WTC11 (cell line): ENCODE measurements around the gene CCDC6. TPM values are rescaled to one million over a fixed set of nuclear protein-coding genes. Genes with fewer than 3 reads are reported as not detected.

Experiments
- ATAC-seq: fragments of 200-7000 bp; cut with Tn5 transposase; 2 replicates; pipeline ENCODE4 v1.10.0; 2021; ENCODE audit warnings: mild to moderate bottlenecking, moderate library complexity
- CTCF ChIA-PET: fragments of 300-600 bp; sonication (Branson Sonifier 250); formaldehyde crosslinking; loops from one replicate; lab custom pipeline; 2021; ENCODE audit warnings: antibody characterized with exemption; lab: Charles Lee
- POLR2A ChIA-PET: fragments of 350-600 bp; sonication (Branson Sonifier 250); formaldehyde crosslinking; loops from one replicate; lab custom pipeline; 2021; ENCODE audit warnings: antibody characterized with exemption; lab: Charles Lee
- DNase-seq: peaks from one replicate; pipeline ENCODE4 v3.0.0; 2021; ENCODE audit warnings: low spot score
- H3K27ac Mint-ChIP-seq: 2 replicates; pipeline ENCODE4 v1.8.0; 2021; ENCODE audit warnings: mixed read lengths
- H3K27me3 Mint-ChIP-seq: 2 replicates; pipeline ENCODE4 v1.8.0; 2021; ENCODE audit warnings: low read depth, mild to moderate bottlenecking, moderate library complexity, mixed read lengths
- H3K36me3 Mint-ChIP-seq: 2 replicates; pipeline ENCODE4 v1.8.0; 2021; ENCODE audit warnings: mixed read lengths
- H3K4me1 Mint-ChIP-seq: 2 replicates; pipeline ENCODE4 v1.8.0; 2022; ENCODE audit warnings: mixed read lengths
- H3K4me3 Mint-ChIP-seq: 2 replicates; pipeline ENCODE4 v1.8.0; 2021; ENCODE audit warnings: mild to moderate bottlenecking, moderate library complexity, mixed read lengths
- H3K9me3 Mint-ChIP-seq: 2 replicates; pipeline ENCODE4 v1.8.0; 2021; ENCODE audit warnings: mixed read lengths
- ATF1 ChIP-seq: sonication (generic); formaldehyde crosslinking; IDR thresholded peaks from 2 replicates; pipeline ENCODE4 v1.8.1; 2023; ENCODE audit warnings: mild to moderate bottlenecking, moderate library complexity, missing genetic modification reagents
- CREB1 ChIP-seq: sonication (generic); formaldehyde crosslinking; IDR thresholded peaks from 2 replicates; pipeline ENCODE4 v1.8.0; 2023; ENCODE audit warnings: mild to moderate bottlenecking, missing genetic modification reagents
- CTCF ChIP-seq: fragments of 200-600 bp; IDR thresholded peaks from 2 replicates; pipeline ENCODE4 v1.8.0; 2022; ENCODE audit warnings: antibody characterized with exemption
- ELF4 ChIP-seq: sonication (generic); formaldehyde crosslinking; IDR thresholded peaks from 2 replicates; pipeline ENCODE4 v1.8.1; 2022; ENCODE audit warnings: low read depth, mild to moderate bottlenecking, moderate library complexity, missing genetic modification reagents
- ERG ChIP-seq: fragments of 250-450 bp; sonication (Bioruptor Pico); IDR thresholded peaks from 2 replicates; pipeline ENCODE4 v1.8.0; 2021; ENCODE audit warnings: mild to moderate bottlenecking
- GABPB1 ChIP-seq: sonication (generic); formaldehyde crosslinking; IDR thresholded peaks from 2 replicates; pipeline ENCODE4 v1.8.1; 2023; ENCODE audit warnings: mild to moderate bottlenecking, missing genetic modification reagents
- GRHL2 ChIP-seq: fragments of 250-450 bp; sonication (Bioruptor Pico); IDR thresholded peaks from 2 replicates; pipeline ENCODE4 v1.8.0; 2022; ENCODE audit warnings: mild to moderate bottlenecking, moderate library complexity; ENCODE audit not compliant: insufficient replicate concordance, severe bottlenecking
- GTF2I ChIP-seq: fragments of 250-450 bp; sonication (Bioruptor Pico); conservative IDR thresholded peaks from 2 replicates; pipeline ENCODE4 v1.4.0; 2021; ENCODE audit warnings: mild to moderate bottlenecking
- JUN ChIP-seq: sonication (generic); formaldehyde crosslinking; IDR thresholded peaks from 2 replicates; pipeline ENCODE4 v1.8.0; 2023; ENCODE audit warnings: mild to moderate bottlenecking, missing genetic modification reagents
- KAT7 ChIP-seq: sonication (generic); formaldehyde crosslinking; IDR thresholded peaks from 2 replicates; pipeline ENCODE4 v1.8.1; 2023; ENCODE audit warnings: missing genetic modification reagents, mild to moderate bottlenecking, borderline replicate concordance
- MXD4 ChIP-seq: fragments of 250-450 bp; sonication (Bioruptor Pico); IDR thresholded peaks from 2 replicates; pipeline ENCODE4 v1.8.0; 2021; ENCODE audit warnings: mild to moderate bottlenecking, moderate library complexity, borderline replicate concordance
- NFE2L1 ChIP-seq: sonication (generic); formaldehyde crosslinking; IDR thresholded peaks from 2 replicates; pipeline ENCODE4 v1.8.1; 2023; ENCODE audit warnings: missing genetic modification reagents
- NR1H2 ChIP-seq: sonication (generic); formaldehyde crosslinking; IDR thresholded peaks from 2 replicates; pipeline ENCODE4 v1.9.0; 2021; ENCODE audit warnings: mild to moderate bottlenecking, moderate library complexity, missing genetic modification reagents
- NR2C2 ChIP-seq: sonication (generic); formaldehyde crosslinking; IDR thresholded peaks from 2 replicates; pipeline ENCODE4 v1.8.0; 2022; ENCODE audit warnings: mild to moderate bottlenecking, missing genetic modification reagents
- PRRX2 ChIP-seq: fragments of 250-450 bp; sonication (Bioruptor Pico); IDR thresholded peaks from 2 replicates; pipeline ENCODE4 v1.8.0; 2021; ENCODE audit warnings: mild to moderate bottlenecking
- RELA ChIP-seq: sonication (generic); formaldehyde crosslinking; IDR thresholded peaks from 2 replicates; pipeline ENCODE4 v1.8.1; 2022; ENCODE audit warnings: missing genetic modification reagents, mild to moderate bottlenecking, borderline replicate concordance
- SOX15 ChIP-seq: fragments of 250-450 bp; sonication (Bioruptor Pico); IDR thresholded peaks from 2 replicates; pipeline ENCODE4 v1.9.0; 2021; ENCODE audit warnings: mild to moderate bottlenecking
- ZMAT4 ChIP-seq: fragments of 250-450 bp; sonication (Bioruptor Pico); IDR thresholded peaks from 2 replicates; pipeline ENCODE4 v1.9.0; 2021; ENCODE audit warnings: mild to moderate bottlenecking
- ZNF138 ChIP-seq: sonication (generic); formaldehyde crosslinking; conservative IDR thresholded peaks from 2 replicates; pipeline ENCODE4 v1.8.1; 2022; ENCODE audit warnings: mild to moderate bottlenecking, moderate library complexity, missing genetic modification reagents
- ZNF219 ChIP-seq: sonication (generic); formaldehyde crosslinking; IDR thresholded peaks from 2 replicates; pipeline ENCODE4 v1.8.0; 2023; ENCODE audit warnings: missing genetic modification reagents, mild to moderate bottlenecking, borderline replicate concordance
- ZNF317 ChIP-seq: sonication (generic); formaldehyde crosslinking; IDR thresholded peaks from 2 replicates; pipeline ENCODE4 v1.8.1; 2023; ENCODE audit warnings: low read depth, mild to moderate bottlenecking, moderate library complexity, missing genetic modification reagents, borderline replicate concordance
- total RNA-seq: library from RNA; stranded (reverse); gene quantifications from 3 replicates; pipeline ENCODE4 v1.2.3, GENCODE V29; 2021

Gene CCDC6
- total RNA-seq, 1 experiment from 2014 or later: 55.2 TPM

- peaks cover 77% of the 10 kb centered on the region for H3K36me3 Mint-ChIP-seq
- peaks cover 9% of the 10 kb centered on the region for H3K9me3 Mint-ChIP-seq
- H3K27me3 Mint-ChIP-seq: no peaks in the 10 kb centered on the region; the same call in 1 of the 2 replicates
- DNase-seq (no peak), ATAC-seq (no peak)
- H3K4me3 Mint-ChIP-seq: no peak overlapping the region
- TF ChIP-seq PRRX2 (CRISPR knock-in tag): no peak
- TF ChIP-seq MXD4: no peak
- no peak for TF ChIP-seq NR1H2 (CRISPR knock-in tag)
- TF ChIP-seq NFE2L1: no peak
- no peak for TF ChIP-seq SOX15
- no peak for TF ChIP-seq ATF1 (CRISPR knock-in tag)
- TF ChIP-seq ERG (CRISPR knock-in tag): no peak
- no peak for TF ChIP-seq ZNF219
- ChIA-PET POLR2A (no interaction called here), CTCF (interaction anchor here (2.1 kb wide), 1 partner anchor 182 kb away, joined by 9 read pairs; no protein-coding TSS in a partner anchor)
- peaks cover 27% of the 10 kb centered on the region for H3K4me1 Mint-ChIP-seq
- peak overlapping the region; percentile 62 for H3K27ac Mint-ChIP-seq
These were observed 98.4 kb downstream of the CCDC6 start for GRCh38 chr10:59807629-59808620.

GRCh38 chr10:59805014-59805413 is 101.3 kb downstream of the CCDC6 start:
- H3K36me3 Mint-ChIP-seq: peaks cover 67% of the 10 kb centered on the region
- ChIA-PET POLR2A (no interaction called here), CTCF (interaction anchor here (1.4 kb wide), 1 partner anchor 11 kb away, joined by 3 read pairs; no protein-coding TSS in a partner anchor)
- peak; percentile 69 for DNase-seq
- peaks cover 27% of the 10 kb centered on the region for H3K4me1 Mint-ChIP-seq
- H3K4me3 Mint-ChIP-seq: no peak overlapping the region
- no peaks in the 10 kb centered on the region; the same call in 1 of the 2 replicates for H3K27me3 Mint-ChIP-seq
- peak; percentile 80 for ATAC-seq
- H3K27ac Mint-ChIP-seq: no peak overlapping the region
- TF ChIP-seq CTCF: peak; percentile 67
- no peak for TF ChIP-seq GTF2I (CRISPR knock-in tag)
- TF ChIP-seq NR2C2 (CRISPR knock-in tag): no peak
- no peaks in the 10 kb centered on the region for H3K9me3 Mint-ChIP-seq

- ATAC-seq (no peak), DNase-seq (no peak)
- no peak for TF ChIP-seq GABPB1 (CRISPR knock-in tag)
- Mint-ChIP-seq H3K27ac (no peak overlapping the region), H3K36me3 (peaks cover 69% of the 10 kb centered on the region), H3K9me3 (no peaks in the 10 kb centered on the region), H3K27me3 (no peaks in the 10 kb centered on the region; the same call in 1 of the 2 replicates), H3K4me3 (no peak overlapping the region), H3K4me1 (peaks cover 19% of the 10 kb centered on the region)
- ChIA-PET CTCF (interaction anchor here (0.6 to 1.4 kb wide), 2 partner anchors 12 to 14 kb away, joined by 3 to 5 read pairs; no protein-coding TSS in a partner anchor), POLR2A (no interaction called here)
These were observed 102.1 kb downstream of the CCDC6 start for GRCh38 chr10:59804220-59804619.

- no peak for ATAC-seq
- Mint-ChIP-seq H3K27me3 (no peaks in the 10 kb centered on the region; the same call in 1 of the 2 replicates), H3K4me1 (peaks cover 16% of the 10 kb centered on the region), H3K9me3 (no peaks in the 10 kb centered on the region), H3K27ac (peak overlapping the region; percentile 42; the same call in 1 of the 2 replicates), H3K36me3 (peaks cover 70% of the 10 kb centered on the region), H3K4me3 (no peak overlapping the region)
- ChIA-PET CTCF (interaction anchor here (0.7 kb wide), 1 partner anchor 27 kb away, joined by 3 read pairs; no protein-coding TSS in a partner anchor), POLR2A (no interaction called here)
- DNase-seq: no peak
- TF ChIP-seq GRHL2 (CRISPR knock-in tag): no peak
- TF ChIP-seq SOX15: no peak
- TF ChIP-seq ZNF317: no peak
- TF ChIP-seq ZMAT4 (CRISPR knock-in tag): no peak
- TF ChIP-seq KAT7: no peak
- no peak for TF ChIP-seq JUN (CRISPR knock-in tag)
- TF ChIP-seq CTCF: no peak
- TF ChIP-seq RELA (CRISPR knock-in tag): no peak
- TF ChIP-seq CREB1: no peak
- TF ChIP-seq ZNF138 (CRISPR knock-in tag): no peak
- no peak for TF ChIP-seq ELF4 (CRISPR knock-in tag)
These were observed 102.6 kb downstream of the CCDC6 start for GRCh38 chr10:59803714-59804113.
